ENCODE results near the gene IFNAR1.

DNA sequence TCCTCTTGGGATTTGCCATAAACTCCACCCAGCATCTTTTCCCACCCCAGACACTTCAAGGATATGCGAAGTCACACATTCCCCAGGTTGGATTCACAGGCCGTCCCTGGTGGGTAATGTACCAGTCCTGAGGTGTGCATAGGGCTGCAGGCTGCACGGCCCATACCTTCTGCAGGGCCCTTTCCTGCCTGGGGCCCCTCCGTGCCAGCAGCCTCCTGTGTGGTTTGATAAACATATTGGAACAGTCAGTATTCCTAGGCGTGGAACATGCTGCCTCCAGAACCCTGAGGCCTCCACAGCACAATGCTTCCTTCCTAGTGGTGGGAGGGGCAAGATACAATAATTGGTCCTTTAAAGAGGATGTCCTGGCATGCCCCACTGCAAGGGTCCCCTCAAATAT is 32.0 kb upstream of the IFNAR1 start:
- TF ChIP-seq, protein P1, sequence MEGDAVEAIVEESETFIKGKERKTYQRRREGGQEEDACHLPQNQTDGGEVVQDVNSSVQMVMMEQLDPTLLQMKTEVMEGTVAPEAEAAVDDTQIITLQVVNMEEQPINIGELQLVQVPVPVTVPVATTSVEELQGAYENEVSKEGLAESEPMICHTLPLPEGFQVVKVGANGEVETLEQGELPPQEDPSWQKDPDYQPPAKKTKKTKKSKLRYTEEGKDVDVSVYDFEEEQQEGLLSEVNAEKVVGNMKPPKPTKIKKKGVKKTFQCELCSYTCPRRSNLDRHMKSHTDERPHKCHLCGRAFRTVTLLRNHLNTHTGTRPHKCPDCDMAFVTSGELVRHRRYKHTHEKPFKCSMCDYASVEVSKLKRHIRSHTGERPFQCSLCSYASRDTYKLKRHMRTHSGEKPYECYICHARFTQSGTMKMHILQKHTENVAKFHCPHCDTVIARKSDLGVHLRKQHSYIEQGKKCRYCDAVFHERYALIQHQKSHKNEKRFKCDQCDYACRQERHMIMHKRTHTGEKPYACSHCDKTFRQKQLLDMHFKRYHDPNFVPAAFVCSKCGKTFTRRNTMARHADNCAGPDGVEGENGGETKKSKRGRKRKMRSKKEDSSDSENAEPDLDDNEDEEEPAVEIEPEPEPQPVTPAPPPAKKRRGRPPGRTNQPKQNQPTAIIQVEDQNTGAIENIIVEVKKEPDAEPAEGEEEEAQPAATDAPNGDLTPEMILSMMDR (IDR thresholded peaks at IDR 0.05; ENCODE audit: poor library complexity) = no peak
- no peak for TF ChIP-seq EZH2phosphoT487 (IDR thresholded peaks at IDR 0.05; ENCODE audit: low read depth, severe bottlenecking, unreplicated experiment)

Data from hepatocyte (in vitro differentiated cells).